Progenitor cell of endocrine pancreas (in vitro differentiated cells): ENCODE data around the gene CDH13. TPM values are rescaled to one million over a fixed set of nuclear protein-coding genes. Genes with fewer than 3 reads are reported as not detected.

Source experiments
- DNase-seq: peaks from one replicate; pipeline ENCODE4 v3.0.0; 2021; ENCODE audit warnings: low spot score; ENCODE audit not compliant: unreplicated experiment
- H3K27ac Mint-ChIP-seq: 2 replicates; pipeline ENCODE4 v1.8.0; 2021; ENCODE audit warnings: mild to moderate bottlenecking, moderate library complexity, mixed read lengths
- H3K27me3 Mint-ChIP-seq: 2 replicates; pipeline ENCODE4 v1.8.0; 2021; ENCODE audit warnings: mixed read lengths
- H3K36me3 Mint-ChIP-seq: 2 replicates; pipeline ENCODE4 v1.8.0; 2022; ENCODE audit warnings: mixed read lengths; ENCODE audit not compliant: insufficient read depth
- H3K4me1 Mint-ChIP-seq: 2 replicates; pipeline ENCODE4 v1.8.0; 2021; ENCODE audit warnings: low read depth, mixed read lengths
- H3K4me3 Mint-ChIP-seq: 2 replicates; pipeline ENCODE4 v1.8.0; 2021; ENCODE audit warnings: low read depth, mild to moderate bottlenecking, moderate library complexity, mixed read lengths
- H3K9me3 Mint-ChIP-seq: 2 replicates; pipeline ENCODE4 v1.8.0; 2021; ENCODE audit warnings: low read depth, mixed read lengths
- CTCF ChIP-seq: fragments of 200-600 bp; sonication (generic); IDR thresholded peaks from one replicate; pipeline ENCODE4 v1.5.0; 2021; ENCODE audit warnings: antibody characterized with exemption, mild to moderate bottlenecking; ENCODE audit not compliant: unreplicated experiment
- total RNA-seq: library from RNA; stranded (reverse); gene quantifications from 2 replicates; pipeline ENCODE4 v1.2.1, GENCODE V29; 2021

Gene CDH13
- total RNA-seq, 1 donor from 2014 or later, result 0.38 TPM

- no peak for TF ChIP-seq CTCF
- Mint-ChIP-seq H3K27me3 (no peaks in the 10 kb centered on the region), H3K4me1 (no peaks in the 10 kb centered on the region), H3K4me3 (no peak overlapping the region), H3K9me3 (no peaks in the 10 kb centered on the region), H3K36me3 (no peaks in the 10 kb centered on the region), H3K27ac (no peak overlapping the region)
- no peak for DNase-seq
Measured at GRCh38 chr16:83312718-83313245, 686.0 kb downstream of the CDH13 start.

GRCh38 chr16:83315271-83315670, 688.5 kb downstream of the CDH13 start:
- no peaks in the 10 kb centered on the region for H3K9me3 Mint-ChIP-seq
- no peak for TF ChIP-seq CTCF
- no peak for DNase-seq
- no peaks in the 10 kb centered on the region for H3K27me3 Mint-ChIP-seq
- no peaks in the 10 kb centered on the region for H3K4me1 Mint-ChIP-seq
- H3K4me3 Mint-ChIP-seq, result no peak overlapping the region
- H3K36me3 Mint-ChIP-seq, result no peaks in the 10 kb centered on the region
- no peak overlapping the region for H3K27ac Mint-ChIP-seq

- Mint-ChIP-seq H3K36me3 (no peaks in the 10 kb centered on the region), H3K9me3 (no peaks in the 10 kb centered on the region), H3K4me3 (no peak overlapping the region), H3K27me3 (no peaks in the 10 kb centered on the region), H3K27ac (no peak overlapping the region), H3K4me1 (no peaks in the 10 kb centered on the region)
- no peak for DNase-seq
- TF ChIP-seq CTCF, result no peak
Measured at GRCh38 chr16:83316458-83316857, 689.7 kb downstream of the CDH13 start.

- no peaks in the 10 kb centered on the region for H3K4me1 Mint-ChIP-seq
- H3K36me3 Mint-ChIP-seq, result no peaks in the 10 kb centered on the region
- no peaks in the 10 kb centered on the region for H3K9me3 Mint-ChIP-seq
- no peak overlapping the region for H3K27ac Mint-ChIP-seq
- DNase-seq, result no peak
- no peaks in the 10 kb centered on the region for H3K27me3 Mint-ChIP-seq
- H3K4me3 Mint-ChIP-seq, result no peak overlapping the region
- no peak for TF ChIP-seq CTCF
Measured at GRCh38 chr16:83318390-83318789, 691.6 kb downstream of the CDH13 start.

- Mint-ChIP-seq H3K36me3 (no peaks in the 10 kb centered on the region), H3K4me3 (no peak overlapping the region), H3K27me3 (peaks cover 3% of the 10 kb centered on the region), H3K27ac (no peak overlapping the region), H3K9me3 (no peaks in the 10 kb centered on the region), H3K4me1 (peaks cover 3% of the 10 kb centered on the region)
- no peak for DNase-seq
- TF ChIP-seq CTCF, result no peak
Measured at GRCh38 chr16:83328936-83329335, 702.2 kb downstream of the CDH13 start.
